Endothelial cell of umbilical vein (primary cell): ENCODE results near the gene CCSER1.
"Not testable (repeated sequence)": the region's sequence is repeated elsewhere in the genome, so short reads cannot be mapped to it uniquely, and the experiment has no call there.

Experiments
- CTCF ChIP-seq, 2 donors: IDR thresholded peaks; 1 replicate in 1 of 2; 2 replicates in 1 of 2; pipeline ENCODE4 v1.5.1; 2011; ENCODE audit warnings: low read length in 2 of 2, mild to moderate bottlenecking in 2 of 2, moderate library complexity in 2 of 2, control low read depth in 1 of 2, inconsistent platforms in 1 of 2, low read depth in 1 of 2; ENCODE audit not compliant: insufficient read depth in 1 of 2; ENCODE audit errors: extremely low read depth in 1 of 2
- EZH2 ChIP-seq: IDR thresholded peaks from 2 replicates; pipeline ENCODE4 v1.6.1; 2012; ENCODE audit warnings: borderline replicate concordance, low read depth, mild to moderate bottlenecking, moderate library complexity, low read length, inconsistent platforms; ENCODE audit not compliant: severe bottlenecking
- FOS ChIP-seq: IDR thresholded peaks from 2 replicates; pipeline ENCODE4 v1.6.1; 2011; ENCODE audit warnings: mild to moderate bottlenecking, low read length, moderate library complexity, borderline replicate concordance; ENCODE audit not compliant: insufficient read depth
- POLR2A ChIP-seq: IDR thresholded peaks from 2 replicates; pipeline ENCODE4 v1.6.1; 2012; ENCODE audit warnings: low read depth, mild to moderate bottlenecking, control low read depth, low read length
- POLR2AphosphoS5 ChIP-seq: IDR thresholded peaks from 2 replicates; pipeline ENCODE4 v1.6.1; 2012; ENCODE audit warnings: low read depth, mild to moderate bottlenecking, control low read depth, low read length, moderate library complexity; ENCODE audit not compliant: insufficient read depth

DNA sequence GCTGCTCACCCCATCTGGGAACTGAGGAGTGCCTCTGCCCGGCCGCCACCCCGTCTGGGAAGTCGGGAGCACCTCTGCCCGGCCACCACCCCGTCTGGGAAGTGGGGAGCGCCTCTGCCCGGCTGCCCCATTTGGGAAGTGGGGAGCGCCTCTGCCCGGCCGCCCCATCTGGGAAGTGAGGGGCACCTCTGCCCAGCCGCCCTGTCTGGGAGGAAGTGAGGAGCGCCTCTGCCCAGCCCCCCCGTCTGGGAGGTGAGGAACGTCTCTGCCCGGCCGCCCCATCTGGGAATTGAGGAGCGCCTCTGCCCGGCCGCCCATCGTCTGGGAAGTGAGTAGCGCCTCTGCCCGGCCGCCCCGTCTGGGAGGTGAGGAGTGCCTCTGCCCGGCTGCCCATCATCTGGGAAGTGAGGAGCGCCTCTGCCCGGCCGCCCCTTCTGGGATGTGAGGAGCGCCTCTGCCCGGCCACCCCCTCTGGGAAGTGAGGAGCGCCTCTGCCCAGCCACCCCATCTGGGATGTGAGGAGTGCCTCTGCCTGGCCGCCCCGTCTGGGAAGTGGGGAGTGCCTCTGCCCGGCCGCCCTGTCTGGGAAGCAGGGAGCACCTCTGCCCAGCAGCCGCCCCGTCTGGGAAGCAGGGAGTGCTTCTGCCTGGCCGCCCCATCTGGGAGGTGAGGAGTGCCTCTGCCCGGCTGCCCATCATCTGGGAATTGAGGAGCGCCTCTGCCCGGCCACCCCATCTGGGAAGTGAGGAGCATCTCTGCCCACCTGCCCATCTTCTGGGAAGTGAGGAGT, 1040.9 kb downstream of the CCSER1 start:
- TF ChIP-seq CTCF (IDR thresholded peaks at IDR 0.05; ENCODE audit: extremely low read depth in 1 of 2, insufficient read depth in 1 of 2, low read depth in 1 of 2, low read length in 2 of 2); POLR2AphosphoS5; POLR2A; EZH2; FOS: not testable (repeated sequence)
